IPS DF 6.9 (cell line): ENCODE data around the gene INPP4B.

ENCODE experiments used
- DNase-seq: peaks from one replicate; pipeline ENCODE4 v3.0.0-alpha.2; 2013; ENCODE audit warnings: low read depth, low spot score
- H3K27ac ChIP-seq: one replicate; pipeline ENCODE4 v1.5.1; 2013; ENCODE audit warnings: low read length, control low read depth
- H3K27me3 ChIP-seq: 2 replicates; pipeline ENCODE4 v1.6.1; 2013; ENCODE audit warnings: mild to moderate bottlenecking, low read length; ENCODE audit not compliant: control insufficient read depth, insufficient read depth
- H3K36me3 ChIP-seq: 2 replicates; pipeline ENCODE4 v1.6.1; 2013; ENCODE audit warnings: low read length; ENCODE audit not compliant: control insufficient read depth, insufficient read depth
- H3K4me1 ChIP-seq: 2 replicates; pipeline ENCODE4 v1.6.1; 2013; ENCODE audit warnings: low read length; ENCODE audit not compliant: control insufficient read depth, insufficient read depth
- H3K4me3 ChIP-seq: 2 replicates; pipeline ENCODE4 v1.5.1; 2013; ENCODE audit warnings: mild to moderate bottlenecking, low read length
- H3K9me3 ChIP-seq: 2 replicates; pipeline ENCODE4 v1.6.1; 2013; ENCODE audit warnings: low read length, inconsistent platforms; ENCODE audit not compliant: control insufficient read depth, insufficient read depth
- WGBS: extraction: QIAGEN DNeasy Blood & Tissue Kit; methylation state at CpG from one replicate; pipeline ENCODE4 v1.1.7; 2013; ENCODE audit warnings: mixed read lengths, missing lambda C conversion rate; ENCODE audit not compliant: insufficient read length, insufficient coverage; 5-methylcytosine and 5-hydroxymethylcytosine counted together

Gene INPP4B

GRCh38 chr4:142336251-142336934 lies 509.7 kb downstream of the INPP4B start:
- Histone ChIP-seq H3K4me3 (no peak overlapping the region), H3K4me1 (no peaks in the 10 kb centered on the region), H3K9me3 (no peaks in the 10 kb centered on the region), H3K27ac (no peak overlapping the region), H3K36me3 (no peaks in the 10 kb centered on the region), H3K27me3 (no peaks in the 10 kb centered on the region)
- DNase-seq: no peak
- WGBS: no CpG with 5 or more reads among the region's 12 CpGs

GRCh38 chr4:142334931-142335330 lies 511.2 kb downstream of the INPP4B start:
- no peaks in the 10 kb centered on the region for H3K27me3 ChIP-seq
- H3K4me1 ChIP-seq: no peaks in the 10 kb centered on the region

GRCh38 chr4:142331646-142332045 lies 514.5 kb downstream of the INPP4B start:
- no peak for DNase-seq
- no peaks in the 10 kb centered on the region for H3K36me3 ChIP-seq
- no peaks in the 10 kb centered on the region for H3K27me3 ChIP-seq
- H3K4me3 ChIP-seq: no peak overlapping the region
- H3K4me1 ChIP-seq: no peaks in the 10 kb centered on the region
- no peaks in the 10 kb centered on the region for H3K9me3 ChIP-seq
- WGBS: no CpG with 5 or more reads among the region's 1 CpG
- no peak overlapping the region for H3K27ac ChIP-seq

More at GRCh38 chr4:142334931-142335330, 511.2 kb downstream of the INPP4B start:
- no peak overlapping the region for H3K4me3 ChIP-seq
- DNase-seq: no peak
- no peaks in the 10 kb centered on the region for H3K9me3 ChIP-seq
- H3K36me3 ChIP-seq: no peaks in the 10 kb centered on the region
- H3K27ac ChIP-seq: no peak overlapping the region

GRCh38 chr4:142331132-142331531 lies 515.0 kb downstream of the INPP4B start:
- Histone ChIP-seq H3K4me1 (no peaks in the 10 kb centered on the region), H3K27ac (no peak overlapping the region), H3K36me3 (no peaks in the 10 kb centered on the region), H3K27me3 (no peaks in the 10 kb centered on the region), H3K4me3 (no peak overlapping the region), H3K9me3 (no peaks in the 10 kb centered on the region)
- no CpG with 5 or more reads among the region's 4 CpGs for WGBS
- no peak for DNase-seq

- DNase-seq: no peak
- Histone ChIP-seq H3K4me1 (no peaks in the 10 kb centered on the region), H3K4me3 (no peak overlapping the region), H3K36me3 (no peaks in the 10 kb centered on the region), H3K27me3 (no peaks in the 10 kb centered on the region), H3K9me3 (no peaks in the 10 kb centered on the region), H3K27ac (no peak overlapping the region)
- WGBS: 100% methylated on average over 3 of the region's 5 CpGs
Measured at GRCh38 chr4:142330311-142330710, 515.8 kb downstream of the INPP4B start.

- WGBS: no CpG with 5 or more reads among the region's 1 CpG
- no peaks in the 10 kb centered on the region for H3K27me3 ChIP-seq
- no peaks in the 10 kb centered on the region for H3K4me1 ChIP-seq
Measured at GRCh38 chr4:142329313-142329712, 516.8 kb downstream of the INPP4B start.

GRCh38 chr4:142326181-142326580 lies 519.9 kb downstream of the INPP4B start:
- H3K27ac ChIP-seq: no peak overlapping the region
- DNase-seq: no peak
- WGBS: no CpG with 5 or more reads among the region's 4 CpGs
- H3K4me1 ChIP-seq: no peaks in the 10 kb centered on the region
- no peaks in the 10 kb centered on the region for H3K27me3 ChIP-seq
- H3K9me3 ChIP-seq: no peaks in the 10 kb centered on the region
- H3K4me3 ChIP-seq: no peak overlapping the region
- no peaks in the 10 kb centered on the region for H3K36me3 ChIP-seq

More at GRCh38 chr4:142329313-142329712, 516.8 kb downstream of the INPP4B start:
- no peak overlapping the region for H3K27ac ChIP-seq
- no peak for DNase-seq
- H3K4me3 ChIP-seq: no peak overlapping the region
- no peaks in the 10 kb centered on the region for H3K36me3 ChIP-seq
- no peaks in the 10 kb centered on the region for H3K9me3 ChIP-seq

GRCh38 chr4:142324572-142324971 lies 521.5 kb downstream of the INPP4B start:
- Histone ChIP-seq H3K27ac (no peak overlapping the region), H3K36me3 (no peaks in the 10 kb centered on the region), H3K9me3 (no peaks in the 10 kb centered on the region), H3K4me3 (no peak overlapping the region), H3K4me1 (no peaks in the 10 kb centered on the region), H3K27me3 (no peaks in the 10 kb centered on the region)
- no peak for DNase-seq
- no CpG with 5 or more reads among the region's 1 CpG for WGBS

GRCh38 chr4:142322996-142323395 lies 523.1 kb downstream of the INPP4B start:
- Histone ChIP-seq H3K27ac (no peak overlapping the region), H3K9me3 (no peaks in the 10 kb centered on the region), H3K27me3 (no peaks in the 10 kb centered on the region), H3K4me3 (no peak overlapping the region), H3K4me1 (no peaks in the 10 kb centered on the region), H3K36me3 (no peaks in the 10 kb centered on the region)
- no peak for DNase-seq
- WGBS: no CpG with 5 or more reads among the region's 2 CpGs

- no peaks in the 10 kb centered on the region for H3K36me3 ChIP-seq
- no peaks in the 10 kb centered on the region for H3K9me3 ChIP-seq
- no peaks in the 10 kb centered on the region for H3K27me3 ChIP-seq
- WGBS: no CpG with 5 or more reads among the region's 1 CpG
- H3K4me1 ChIP-seq: no peaks in the 10 kb centered on the region
- no peak overlapping the region for H3K27ac ChIP-seq
- no peak overlapping the region for H3K4me3 ChIP-seq
- DNase-seq: no peak
Measured at GRCh38 chr4:142318280-142318679, 527.8 kb downstream of the INPP4B start.

GRCh38 chr4:142316913-142317312 lies 529.2 kb downstream of the INPP4B start:
- Histone ChIP-seq H3K27me3 (no peaks in the 10 kb centered on the region), H3K9me3 (no peaks in the 10 kb centered on the region), H3K27ac (no peak overlapping the region), H3K4me3 (no peak overlapping the region), H3K36me3 (no peaks in the 10 kb centered on the region), H3K4me1 (no peaks in the 10 kb centered on the region)
- WGBS: no CpG with 5 or more reads among the region's 2 CpGs
- DNase-seq: no peak
